Parathyroid adenoma (tissue), 2 donors: Measurements from ENCODE around the gene SLC12A6.

Source experiments
- H2AFZ ChIP-seq: fragments of 300-600 bp; sonication (generic); one replicate; pipeline ENCODE4 v1.7.0; 2017; ENCODE audit warnings: antibody characterized with exemption, mild to moderate bottlenecking
- H3K27ac ChIP-seq: fragments of 300-600 bp; sonication (generic); one replicate; pipeline ENCODE4 v1.7.0; 2017
- H3K27me3 ChIP-seq: fragments of 300-600 bp; sonication (generic); one replicate; pipeline ENCODE4 v1.7.0; 2017; ENCODE audit warnings: low read length; ENCODE audit not compliant: control insufficient read depth, insufficient read depth
- H3K36me3 ChIP-seq: fragments of 300-600 bp; sonication (generic); one replicate; pipeline ENCODE4 v1.7.0; 2017; ENCODE audit warnings: low read length; ENCODE audit not compliant: control insufficient read depth, insufficient read depth
- H3K4me1 ChIP-seq: fragments of 300-600 bp; sonication (generic); one replicate; pipeline ENCODE4 v1.7.0; 2017; ENCODE audit warnings: control low read depth
- H3K4me2 ChIP-seq: fragments of 300-600 bp; sonication (generic); one replicate; pipeline ENCODE4 v1.7.0; 2017; ENCODE audit warnings: low read length
- H3K4me3 ChIP-seq: fragments of 300-600 bp; sonication (generic); one replicate; pipeline ENCODE4 v1.7.0; 2017; ENCODE audit warnings: low read depth, low read length
- H3K79me2 ChIP-seq: fragments of 300-600 bp; sonication (generic); one replicate; pipeline ENCODE4 v1.7.0; 2017; ENCODE audit warnings: control low read depth
- H3K9ac ChIP-seq: fragments of 300-600 bp; sonication (generic); one replicate; pipeline ENCODE4 v1.7.0; 2017; ENCODE audit warnings: mild to moderate bottlenecking
- H3K9me3 ChIP-seq: fragments of 300-600 bp; sonication (generic); one replicate; pipeline ENCODE4 v1.7.0; 2017; ENCODE audit warnings: low read length; ENCODE audit not compliant: control insufficient read depth
- TF ChIP-seq, protein P1 (sequence below): fragments of 300-600 bp; sonication (generic); IDR thresholded peaks from one replicate; pipeline ENCODE4 v1.7.0; 2017; ENCODE audit warnings: antibody characterized with exemption, mild to moderate bottlenecking
- donor health status: primary hyperparathyroidism.

Gene SLC12A6

DNA sequence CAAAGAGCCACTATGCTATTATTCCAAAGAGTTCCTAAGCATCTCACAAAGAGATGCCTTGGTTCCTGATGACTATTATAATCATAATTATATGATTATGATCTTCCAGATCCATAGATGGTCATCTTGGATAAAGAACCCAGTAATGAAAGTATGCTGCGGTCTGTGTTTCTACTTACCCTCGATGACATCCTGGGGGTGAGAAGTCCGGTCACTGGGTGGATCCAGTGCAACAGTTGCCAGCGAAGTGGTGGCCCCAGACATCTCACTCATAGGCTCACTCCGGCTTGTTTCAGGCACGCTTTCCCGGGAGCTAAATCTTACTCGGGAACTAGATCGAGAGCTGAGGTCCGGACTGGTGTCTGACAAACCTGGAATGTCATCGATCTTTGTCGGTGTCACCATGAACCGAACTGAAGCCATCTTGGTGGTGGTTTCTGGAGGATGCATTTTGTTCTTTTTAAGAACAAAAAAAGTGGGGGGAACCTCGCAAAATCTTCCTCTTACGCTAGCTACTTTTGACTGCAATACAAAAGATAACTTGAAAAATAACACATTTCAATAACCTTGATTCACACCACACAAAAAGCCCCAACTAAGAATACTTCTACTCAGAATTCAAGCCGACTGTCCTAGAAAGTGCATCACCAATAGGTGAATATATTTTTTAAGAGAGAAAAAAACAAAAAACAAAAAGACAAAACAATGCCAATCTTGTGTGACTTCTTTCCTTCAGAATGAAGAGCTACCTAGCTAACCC lies 1.2 kb downstream of the SLC12A6 start:
- Histone ChIP-seq H3K79me2 (no peaks in the 10 kb centered on the region), H3K36me3 (no peaks in the 10 kb centered on the region), H3K4me1 (no peaks in the 10 kb centered on the region), H3K4me3 (peak overlapping the region; percentile 76), H3K27me3 (no peaks in the 10 kb centered on the region), H3K4me2 (peak overlapping the region; percentile 86), H3K9ac (no peak overlapping the region), H3K27ac (no peak overlapping the region), H3K9me3 (no peaks in the 10 kb centered on the region), H2AFZ (peak overlapping the region; percentile 91)
- TF ChIP-seq, protein P1, sequence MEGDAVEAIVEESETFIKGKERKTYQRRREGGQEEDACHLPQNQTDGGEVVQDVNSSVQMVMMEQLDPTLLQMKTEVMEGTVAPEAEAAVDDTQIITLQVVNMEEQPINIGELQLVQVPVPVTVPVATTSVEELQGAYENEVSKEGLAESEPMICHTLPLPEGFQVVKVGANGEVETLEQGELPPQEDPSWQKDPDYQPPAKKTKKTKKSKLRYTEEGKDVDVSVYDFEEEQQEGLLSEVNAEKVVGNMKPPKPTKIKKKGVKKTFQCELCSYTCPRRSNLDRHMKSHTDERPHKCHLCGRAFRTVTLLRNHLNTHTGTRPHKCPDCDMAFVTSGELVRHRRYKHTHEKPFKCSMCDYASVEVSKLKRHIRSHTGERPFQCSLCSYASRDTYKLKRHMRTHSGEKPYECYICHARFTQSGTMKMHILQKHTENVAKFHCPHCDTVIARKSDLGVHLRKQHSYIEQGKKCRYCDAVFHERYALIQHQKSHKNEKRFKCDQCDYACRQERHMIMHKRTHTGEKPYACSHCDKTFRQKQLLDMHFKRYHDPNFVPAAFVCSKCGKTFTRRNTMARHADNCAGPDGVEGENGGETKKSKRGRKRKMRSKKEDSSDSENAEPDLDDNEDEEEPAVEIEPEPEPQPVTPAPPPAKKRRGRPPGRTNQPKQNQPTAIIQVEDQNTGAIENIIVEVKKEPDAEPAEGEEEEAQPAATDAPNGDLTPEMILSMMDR: no peak

DNA sequence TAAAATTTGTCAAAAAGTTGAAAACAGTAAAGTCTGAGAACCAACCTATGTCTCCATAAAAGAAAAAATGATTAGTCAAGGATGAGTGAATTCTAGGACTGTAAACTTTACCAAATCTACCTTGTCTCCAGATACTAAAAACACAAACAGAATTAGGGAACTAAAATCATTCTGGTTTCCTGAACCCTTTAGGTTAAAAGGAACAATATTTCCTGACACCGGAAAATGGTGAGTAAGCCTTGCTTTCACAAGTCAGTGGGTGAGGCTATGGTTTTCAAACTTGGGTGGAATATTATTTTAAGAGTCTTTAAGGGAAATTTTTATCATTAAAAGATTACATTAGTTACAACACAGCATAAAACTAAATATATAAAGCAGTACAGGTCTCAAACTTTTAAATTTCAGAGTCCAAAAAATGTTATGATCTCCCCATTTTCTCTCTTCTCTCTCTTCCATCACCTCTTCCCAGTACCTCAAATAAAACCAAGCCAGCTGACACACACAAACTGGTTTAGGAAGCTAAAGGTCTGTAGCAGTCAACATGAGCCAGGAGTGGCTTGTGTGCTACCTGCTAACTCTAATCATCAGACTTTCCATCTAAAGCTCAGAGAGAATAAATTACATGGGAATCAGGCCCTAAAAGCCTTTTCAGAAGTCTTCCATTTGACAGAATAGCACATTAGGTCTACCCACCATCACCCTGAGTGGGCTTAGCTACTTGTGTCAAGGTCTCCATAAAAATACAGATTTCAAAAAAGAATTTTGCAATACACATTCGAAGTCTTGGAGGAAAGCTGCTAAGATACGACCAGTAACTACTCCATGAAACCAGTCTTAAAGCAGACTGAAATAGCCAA lies 2.2 kb downstream of the SLC12A6 start:
- H3K4me1 ChIP-seq: no peaks in the 10 kb centered on the region
- TF ChIP-seq, protein P1: no peak
- no peaks in the 10 kb centered on the region for H3K79me2 ChIP-seq
- H3K9ac ChIP-seq: no peak overlapping the region
- no peaks in the 10 kb centered on the region for H3K27me3 ChIP-seq
- peak overlapping the region; percentile 22 for H3K4me2 ChIP-seq
- no peak overlapping the region for H3K4me3 ChIP-seq
- no peaks in the 10 kb centered on the region for H3K36me3 ChIP-seq
- H3K27ac ChIP-seq: peak overlapping the region; percentile 39
- no peak overlapping the region for H2AFZ ChIP-seq
- no peaks in the 10 kb centered on the region for H3K9me3 ChIP-seq

GRCh38 chr15:34334672-34335071 lies 2.9 kb downstream of the SLC12A6 start:
- no peak overlapping the region for H3K27ac ChIP-seq
- no peak overlapping the region for H2AFZ ChIP-seq
- no peak overlapping the region for H3K4me3 ChIP-seq
- no peaks in the 10 kb centered on the region for H3K27me3 ChIP-seq
- no peaks in the 10 kb centered on the region for H3K9me3 ChIP-seq
- no peaks in the 10 kb centered on the region for H3K4me1 ChIP-seq
- TF ChIP-seq, protein P1: no peak
- H3K36me3 ChIP-seq: no peaks in the 10 kb centered on the region
- no peaks in the 10 kb centered on the region for H3K79me2 ChIP-seq
- no peak overlapping the region for H3K4me2 ChIP-seq
- H3K9ac ChIP-seq: no peak overlapping the region

- TF ChIP-seq, protein P1: no peak
- H3K4me2 ChIP-seq: no peak overlapping the region
- H3K36me3 ChIP-seq: no peaks in the 10 kb centered on the region
- H3K4me1 ChIP-seq: no peaks in the 10 kb centered on the region
- H3K9me3 ChIP-seq: no peaks in the 10 kb centered on the region
- H2AFZ ChIP-seq: no peak overlapping the region
- H3K9ac ChIP-seq: no peak overlapping the region
- no peak overlapping the region for H3K27ac ChIP-seq
- no peaks in the 10 kb centered on the region for H3K27me3 ChIP-seq
- no peak overlapping the region for H3K4me3 ChIP-seq
- no peaks in the 10 kb centered on the region for H3K79me2 ChIP-seq
Observed at GRCh38 chr15:34332553-34333120, 4.9 kb downstream of the SLC12A6 start.
